ENCODE data around the gene FAM53B.

FAM53B gene

DNA sequence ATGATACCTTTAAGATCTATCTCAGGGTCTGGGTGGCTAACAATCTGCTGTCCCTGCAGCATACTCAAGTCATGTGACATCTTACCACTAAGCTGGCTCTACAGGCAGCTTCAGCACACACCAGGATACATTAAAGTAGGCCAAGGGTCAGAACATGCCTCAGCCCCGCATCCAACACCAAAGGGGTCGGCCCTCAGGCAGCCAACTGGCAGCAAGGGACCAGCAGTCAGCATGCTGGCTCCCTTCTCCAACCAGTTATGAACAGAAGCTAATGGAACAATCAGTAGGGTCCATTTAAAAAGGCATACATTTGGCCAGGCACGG lies 37.1 kb downstream of the FAM53B start:
- peak in 1 of 3 experiments; percentile 3 for DNase-seq

GRCh38 chr10:124706462-124707143 lies 37.6 kb downstream of the FAM53B start:
- DNase-seq: no peak

GRCh38 chr10:124705817-124706461 lies 38.2 kb downstream of the FAM53B start:
- DNase-seq: no peak

DNA sequence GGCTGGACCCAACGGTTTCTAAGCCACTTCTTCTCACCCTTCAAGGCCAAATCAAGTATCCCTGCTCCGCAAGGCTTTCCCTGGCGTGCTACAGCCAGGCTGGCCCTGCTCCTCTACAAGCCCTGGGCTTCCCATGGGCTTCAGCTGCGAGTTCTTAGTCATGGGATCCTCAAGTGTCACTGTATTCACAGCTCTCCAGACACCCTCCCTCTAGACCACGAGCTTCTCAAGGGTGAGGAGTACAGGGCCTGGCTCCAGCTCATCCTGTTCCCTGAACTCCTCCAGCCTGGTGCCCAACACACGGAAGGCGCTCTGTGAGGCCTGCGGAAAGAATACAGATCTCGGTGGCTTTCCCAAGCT lies 38.8 kb downstream of the FAM53B start:
- peak in 1 of 3 experiments; percentile 76 for DNase-seq

DNA sequence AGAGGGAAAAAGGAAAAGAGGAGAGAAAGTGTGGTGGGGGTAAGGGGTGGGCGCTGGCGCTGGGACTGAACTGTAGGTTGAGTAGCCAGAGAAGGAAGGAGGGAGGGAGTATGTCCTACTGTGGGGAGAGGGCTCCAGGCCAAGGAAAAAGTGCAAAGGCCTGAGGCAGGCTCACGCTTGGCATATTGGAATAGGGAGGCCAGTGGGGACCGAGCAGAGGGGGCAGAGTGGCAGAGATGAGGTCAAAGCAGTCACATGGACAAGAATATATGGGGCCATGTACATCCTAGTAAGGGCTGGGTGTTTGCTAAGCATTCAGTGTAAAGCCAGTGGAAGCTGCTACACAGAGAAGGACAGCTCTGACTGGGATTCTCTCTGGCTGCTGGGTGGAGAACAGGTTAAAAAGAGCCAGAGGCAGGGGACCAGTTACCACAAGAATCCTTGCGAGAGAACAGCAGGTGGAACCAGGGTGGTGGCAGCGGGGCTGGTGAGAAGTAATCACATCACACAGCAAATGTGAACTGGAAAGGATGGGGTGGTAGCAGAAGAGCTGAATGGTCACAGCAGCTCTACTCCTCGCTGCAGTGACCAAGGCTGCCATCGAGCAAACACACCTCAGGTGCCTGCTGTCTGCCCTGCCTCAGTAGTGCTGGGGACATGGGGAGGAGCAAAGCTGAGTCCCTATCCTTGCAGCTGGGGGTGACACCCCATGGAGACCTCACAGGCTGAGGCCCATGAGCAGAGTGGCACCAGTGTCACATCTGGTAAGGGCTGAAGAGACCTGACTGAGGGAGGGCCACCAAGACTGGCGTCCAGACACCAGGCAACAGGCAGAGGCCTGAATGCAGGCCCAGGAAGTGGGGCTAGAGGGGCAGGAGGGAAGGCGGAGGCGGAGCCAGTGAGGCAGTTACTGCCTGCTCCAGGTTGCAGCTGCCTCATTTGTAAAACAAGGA lies 39.5 kb downstream of the FAM53B start:
- peak in 1 of 3 experiments; percentile 22 for DNase-seq

DNA sequence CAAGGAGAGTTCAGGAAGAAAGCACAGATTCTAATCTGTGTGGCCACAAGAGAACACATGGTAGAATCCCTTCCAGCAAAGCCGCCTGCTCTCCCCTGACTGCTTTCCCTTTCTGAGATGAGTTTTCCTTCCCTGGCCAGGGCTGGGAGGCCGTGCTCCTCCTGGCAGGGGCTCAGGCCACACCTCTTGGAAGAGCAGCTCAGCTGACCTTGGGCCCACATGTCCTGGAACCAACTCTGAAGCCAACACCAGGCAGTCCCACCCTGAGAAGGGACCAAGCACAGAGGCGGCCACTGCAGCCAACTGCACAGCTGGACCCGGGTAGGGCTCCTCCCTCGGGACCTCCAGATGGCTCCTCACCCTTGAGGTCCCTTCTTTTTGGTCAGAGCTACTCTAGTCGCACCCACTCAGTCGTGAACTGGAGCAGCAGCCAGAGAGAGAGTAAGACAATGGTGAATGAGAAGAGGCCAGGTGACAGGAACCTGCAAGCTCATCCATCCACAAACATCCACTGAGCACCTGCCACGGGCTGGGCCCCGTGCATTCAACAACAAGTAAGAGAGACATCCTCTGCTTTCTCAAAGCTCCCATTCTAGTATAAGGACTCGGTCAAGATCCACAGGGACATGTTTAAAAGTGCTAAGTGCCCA lies 40.3 kb downstream of the FAM53B start:
- peak in 1 of 3 experiments; percentile 49 for DNase-seq

- DNase-seq: no peak
Measured at GRCh38 chr10:124703372-124703771, 40.8 kb downstream of the FAM53B start.

DNA sequence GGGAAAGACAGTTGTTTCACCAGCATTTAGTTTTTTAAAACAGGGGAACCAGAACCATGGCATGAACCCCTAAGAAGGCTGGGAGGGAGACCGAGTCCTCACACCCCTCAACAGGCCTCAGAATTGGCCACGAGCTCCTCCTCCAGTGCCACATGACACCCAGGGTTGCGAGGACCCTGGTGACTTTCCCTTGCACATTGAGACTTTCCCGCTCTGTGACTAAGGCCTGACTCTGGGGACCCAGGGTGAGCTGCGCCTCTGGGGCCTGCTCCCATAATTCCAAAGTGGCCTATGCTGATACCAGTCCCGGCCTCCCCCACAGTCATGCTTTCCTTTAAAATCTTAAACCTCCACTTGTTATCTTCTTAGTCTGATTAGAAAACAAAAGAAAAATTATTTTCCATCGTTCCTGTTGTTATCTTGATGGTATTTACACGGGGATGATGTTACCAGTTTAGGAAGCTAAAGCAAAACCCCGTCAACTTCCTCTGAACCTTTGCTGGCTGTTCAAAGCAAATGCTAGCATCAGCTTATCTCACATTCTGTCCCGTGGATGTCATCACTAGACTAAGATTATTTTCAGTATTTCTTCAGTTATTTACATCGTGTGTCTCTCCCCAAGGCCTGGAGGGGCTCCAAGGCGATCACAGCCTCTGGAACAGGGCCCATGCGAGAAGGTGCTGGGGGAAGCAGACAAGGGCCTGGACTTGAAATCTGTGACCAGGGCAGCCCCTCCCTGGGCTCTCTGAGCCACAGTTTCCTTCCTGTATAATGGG lies 42.1 kb downstream of the FAM53B start:
- DNase-seq: no peak

GRCh38 chr10:124701435-124701834 lies 42.7 kb downstream of the FAM53B start:
- no peak for DNase-seq

GRCh38 chr10:124701038-124701365 lies 43.2 kb downstream of the FAM53B start:
- no peak for DNase-seq

DNA sequence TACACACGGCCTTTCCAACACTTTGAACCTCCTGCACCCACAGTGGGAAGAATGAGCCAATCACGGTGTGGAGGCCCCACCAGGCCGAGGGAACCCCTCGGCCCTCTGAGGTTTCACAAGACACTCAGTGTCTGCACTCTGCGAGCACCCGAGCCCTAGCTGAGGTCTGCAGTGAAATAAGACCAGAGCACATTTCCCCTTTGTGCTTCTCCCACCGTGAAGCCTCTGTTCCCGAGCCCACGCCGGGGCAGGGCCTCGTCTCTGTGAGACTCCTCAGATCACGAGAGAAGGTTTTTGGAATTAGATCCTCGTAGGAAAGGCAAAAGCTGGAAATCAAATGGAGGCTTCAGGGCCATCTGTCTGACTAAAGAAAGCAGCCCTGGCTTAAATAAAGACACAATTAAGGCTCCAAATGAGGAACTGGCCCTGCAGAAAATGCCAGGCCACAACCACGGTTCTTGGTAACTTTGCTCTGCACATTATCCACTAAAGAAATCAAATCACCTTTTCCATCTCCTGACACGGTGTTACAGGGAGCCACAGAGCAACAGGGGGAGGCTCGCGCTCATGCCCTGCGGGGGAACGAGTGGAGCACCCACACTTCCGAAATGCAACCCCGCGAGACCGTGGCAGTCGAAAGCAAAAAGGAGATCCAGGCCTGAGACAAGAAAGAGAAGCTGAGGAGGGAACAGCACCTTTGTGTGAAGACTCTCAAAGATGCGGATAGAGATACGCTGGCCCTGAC lies 43.7 kb downstream of the FAM53B start:
- DNase-seq: no peak

- DNase-seq: no peak
Measured at GRCh38 chr10:124699471-124700292, 44.5 kb downstream of the FAM53B start.

DNA sequence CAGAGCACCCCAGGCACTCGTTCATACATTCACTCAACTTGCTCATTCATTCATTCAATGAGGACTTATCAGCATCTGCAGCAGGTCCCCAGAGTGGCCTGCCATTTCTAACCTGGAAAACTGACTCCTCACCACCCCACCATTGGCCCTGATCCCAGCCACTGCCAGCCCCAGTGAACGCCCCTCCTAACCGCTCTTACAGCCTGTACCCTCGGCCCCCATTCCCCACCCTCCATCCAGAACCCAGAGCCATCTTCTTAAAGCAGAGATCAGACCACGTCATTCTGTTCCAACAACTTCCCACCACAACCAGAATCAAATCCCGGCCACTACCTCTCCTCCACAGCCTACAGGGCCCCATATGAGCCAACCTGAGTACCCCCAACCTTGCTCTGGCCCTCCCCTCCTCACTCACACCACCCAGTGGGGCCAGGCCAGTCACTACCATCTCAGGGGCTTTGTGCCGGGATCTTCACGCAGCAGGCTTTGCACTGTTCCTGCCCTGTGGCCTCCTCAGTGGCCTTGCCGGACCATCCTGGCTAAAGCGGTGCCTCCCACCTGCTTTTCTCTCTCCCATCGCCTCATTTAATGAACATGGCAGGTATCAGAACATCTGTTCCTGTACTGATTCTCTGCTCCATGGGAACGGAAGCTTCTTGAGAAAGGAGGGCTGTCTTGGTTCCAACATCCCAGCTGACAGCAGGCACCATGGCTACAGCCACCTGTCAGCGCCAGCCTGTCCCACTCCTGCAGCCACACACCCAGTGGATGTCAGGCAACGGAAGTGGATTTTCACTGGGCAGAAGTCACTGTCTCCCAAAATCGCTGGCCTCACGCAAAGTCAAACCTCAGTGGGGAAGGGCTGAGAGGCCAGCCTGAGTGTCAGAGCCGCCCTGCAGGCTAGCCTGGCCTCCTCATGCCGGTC lies 45.4 kb downstream of the FAM53B start:
- DNase-seq: no peak

- peak in 2 of 3 experiments; percentile 57 to 64 for DNase-seq
Measured at GRCh38 chr10:124697837-124698544, 46.2 kb downstream of the FAM53B start.

DNA sequence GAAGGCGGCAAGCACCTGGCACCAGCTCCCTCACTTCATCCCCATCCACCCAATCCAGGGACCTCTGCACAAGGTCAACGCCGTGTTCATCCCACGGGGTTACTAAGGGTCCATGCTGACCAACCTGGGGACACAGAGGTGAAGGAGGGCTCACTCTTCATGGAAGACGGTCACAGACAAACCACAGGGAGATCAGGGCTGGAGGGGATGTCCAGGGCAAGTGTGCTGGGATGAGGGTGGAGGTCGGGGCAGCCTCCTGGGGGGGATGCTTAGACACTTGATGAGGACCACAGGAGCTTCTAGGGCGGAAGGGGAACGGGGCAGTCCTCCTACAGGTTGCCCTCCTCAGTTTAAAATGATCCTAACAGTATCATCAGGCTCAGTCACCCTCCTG lies 46.7 kb downstream of the FAM53B start:
- no peak for DNase-seq

GRCh38 chr10:124696446-124697392 lies 47.5 kb downstream of the FAM53B start:
- DNase-seq: no peak

DNA sequence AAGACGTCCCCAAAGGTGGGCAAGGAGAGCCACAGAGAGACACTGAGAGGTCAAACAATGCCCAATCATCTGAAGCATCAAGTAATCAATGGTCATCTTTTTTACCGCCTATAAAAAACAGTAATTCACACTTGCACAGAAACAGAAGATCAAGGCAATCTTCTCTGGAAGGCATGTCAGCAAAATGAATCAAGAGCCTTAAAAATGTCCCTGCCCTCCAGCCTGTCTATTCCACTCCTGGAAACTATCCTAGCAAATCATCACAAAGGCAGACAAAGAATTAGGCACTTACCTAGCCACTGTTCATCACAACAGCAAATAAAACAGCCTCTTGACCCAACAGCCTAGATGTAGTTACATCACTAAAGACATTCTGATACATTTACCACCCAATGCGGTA lies 48.9 kb downstream of the FAM53B start:
- DNase-seq: no peak
